ENCODE data around the gene RDH16.

- TF ChIP-seq CTCF (IDR thresholded peaks at IDR 0.05) (no peak), POLR2A (IDR thresholded peaks at IDR 0.05) (no peak), EP300 (IDR thresholded peaks at IDR 0.05) (no peak)
These were observed 23.4 kb downstream of the RDH16 start, which contains the start of gene SDR9C7 for GRCh38 chr12:56933826-56934625.

All from tibial nerve (tissue), 4 donors.